ENCODE results near the gene PDCD1LG2. TPM values are rescaled to one million over a fixed set of nuclear protein-coding genes. Genes with fewer than 3 reads are reported as not detected.
"Not testable (repeated sequence)": the region's sequence is repeated elsewhere in the genome, so short reads cannot be mapped to it uniquely, and the experiment has no call there.

The PDCD1LG2 gene
- 0.13 TPM for polyA plus RNA-seq (ENCODE audit: insufficient read length)
- long read RNA-seq, donor 1: 0 reads
- long read RNA-seq, donor 2: 0 reads
- long read RNA-seq, donor 3: 0 reads
- long read RNA-seq, donor 4: 0 reads
- long read RNA-seq, donor 5: 0 reads
- long read RNA-seq, donor 6: 0 reads
- long read RNA-seq, donor 7: 0 reads
- long read RNA-seq, donor 8, partial matches to known transcripts: 0 of 1 reads
- long read RNA-seq, donor 8, other reads (novel, unspliced or antisense): 0 of 1 reads

DNA sequence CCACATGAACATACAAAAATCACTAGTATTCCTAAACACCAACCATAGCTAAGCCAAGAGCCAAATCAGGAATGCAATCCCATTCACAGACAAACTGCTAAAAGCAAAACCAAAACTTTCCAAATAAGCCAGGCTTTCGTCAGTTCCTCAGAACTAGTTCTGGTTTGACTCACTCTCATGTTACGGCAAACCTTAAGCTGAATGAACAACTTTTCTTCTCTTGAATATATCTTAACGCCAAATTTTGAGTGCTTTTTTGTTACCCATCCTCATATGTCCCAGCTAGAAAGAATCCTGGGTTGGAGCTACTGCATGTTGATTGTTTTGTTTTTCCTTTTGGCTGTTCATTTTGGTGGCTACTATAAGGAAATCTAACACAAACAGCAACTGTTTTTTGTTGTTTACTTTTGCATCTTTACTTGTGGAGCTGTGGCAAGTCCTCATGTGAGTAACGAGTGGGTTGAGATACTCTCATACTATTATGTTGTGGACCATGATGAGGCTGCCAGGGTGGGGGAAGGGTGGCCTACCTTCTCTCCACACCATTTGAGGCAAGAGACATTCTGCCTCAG is at the start of gene PDCD1LG2:
Gene PDCD1LG2 (plus strand): TSS at position 172 of the 572 bp plus-strand sequence. CDS start 12,016 bp downstream, outside the sequence.
- no peak for DNase-seq

DNA sequence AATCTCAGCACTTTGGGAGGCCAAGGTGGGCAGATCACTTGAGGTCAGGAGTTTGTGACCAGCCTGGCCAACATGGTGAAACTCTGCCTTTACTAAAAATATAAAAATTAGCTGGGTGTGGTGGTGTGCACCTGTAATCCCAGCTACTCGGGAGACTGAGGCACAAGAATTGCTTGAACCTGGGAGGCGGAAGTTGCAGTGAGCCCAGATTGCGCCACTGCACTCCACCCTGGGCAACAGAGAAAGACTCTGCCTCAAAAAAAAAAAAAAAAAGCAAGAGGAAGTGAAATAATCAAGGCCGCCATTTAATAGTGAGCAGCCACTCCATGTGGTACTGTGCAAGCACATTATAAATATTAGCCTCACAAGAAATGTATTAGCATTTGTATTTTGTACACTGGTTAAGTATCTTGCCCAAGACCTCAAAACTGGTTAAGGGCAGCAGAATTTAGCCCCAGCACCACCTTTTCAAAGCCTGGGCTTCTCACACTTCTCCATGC is 45.5 kb upstream of the PDCD1LG2 start:
- DNase-seq: not testable (repeated sequence)

DNA sequence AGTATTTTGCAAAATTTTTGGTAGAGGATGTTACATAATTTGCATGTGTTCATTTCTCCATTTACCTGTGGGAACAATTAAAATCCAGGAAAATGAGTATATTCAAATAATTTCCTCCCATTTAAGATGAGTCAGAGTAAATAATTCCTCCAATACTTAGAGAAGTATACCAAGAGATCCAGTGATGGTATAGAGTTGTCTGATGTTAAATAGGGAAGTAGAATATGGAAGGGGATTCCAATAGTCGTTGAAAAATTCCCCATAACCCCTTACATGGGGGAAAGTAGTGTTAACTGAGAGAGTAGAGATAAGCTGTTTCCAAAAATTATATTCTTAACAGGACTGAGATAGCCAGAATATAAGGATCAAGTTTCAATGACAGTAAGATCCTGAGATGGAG is 44.3 kb upstream of the PDCD1LG2 start:
- DNase-seq: no peak

DNA sequence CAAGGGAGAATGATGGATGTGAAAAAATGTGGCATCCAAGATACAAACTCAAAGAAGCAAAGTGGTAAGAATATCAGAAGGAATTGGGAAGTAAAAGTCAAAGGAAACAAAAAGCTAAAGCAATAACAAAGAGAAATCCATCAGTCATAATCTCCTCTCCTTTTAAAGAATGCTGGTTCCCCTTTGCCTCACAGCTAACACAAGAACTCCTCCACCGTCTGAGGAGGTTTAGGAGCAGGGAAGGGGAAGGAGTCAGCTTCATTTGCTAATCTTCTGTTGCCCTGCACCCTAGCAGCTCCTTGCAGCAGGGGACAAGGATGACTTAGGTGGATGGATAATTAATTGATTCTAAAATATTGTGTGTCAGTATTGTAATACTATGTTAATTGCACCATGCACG is 43.6 kb upstream of the PDCD1LG2 start:
- DNase-seq: no peak

DNA sequence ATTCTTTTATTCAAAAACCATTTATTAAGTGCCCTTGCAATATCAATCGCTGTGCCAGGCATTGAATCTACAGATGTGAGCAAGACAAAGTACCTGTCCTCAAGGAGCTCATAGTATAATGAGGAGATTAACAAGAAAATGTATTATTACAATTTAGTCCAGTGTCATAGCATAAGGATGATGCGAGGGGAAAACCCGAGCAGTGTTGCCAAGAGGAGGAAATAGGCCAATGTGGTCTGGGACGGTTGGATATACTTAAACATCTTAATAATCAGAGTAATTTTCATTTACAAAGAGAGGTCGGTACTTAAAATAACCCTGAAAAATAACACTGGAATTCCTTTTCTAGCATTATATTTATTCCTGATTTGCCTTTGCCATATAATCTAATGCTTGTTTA is 41.5 kb upstream of the PDCD1LG2 start:
- no peak for DNase-seq

DNA sequence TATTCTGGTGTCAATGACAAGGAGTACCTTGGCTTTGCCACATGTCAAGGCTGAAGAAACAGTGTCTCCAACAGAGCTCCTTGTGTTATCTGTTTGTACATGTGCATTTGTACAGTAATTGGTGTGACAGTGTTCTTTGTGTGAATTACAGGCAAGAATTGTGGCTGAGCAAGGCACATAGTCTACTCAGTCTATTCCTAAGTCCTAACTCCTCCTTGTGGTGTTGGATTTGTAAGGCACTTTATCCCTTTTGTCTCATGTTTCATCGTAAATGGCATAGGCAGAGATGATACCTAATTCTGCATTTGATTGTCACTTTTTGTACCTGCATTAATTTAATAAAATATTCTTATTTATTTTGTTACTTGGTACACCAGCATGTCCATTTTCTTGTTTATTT is 40.2 kb upstream of the PDCD1LG2 start:
- no peak for DNase-seq

DNA sequence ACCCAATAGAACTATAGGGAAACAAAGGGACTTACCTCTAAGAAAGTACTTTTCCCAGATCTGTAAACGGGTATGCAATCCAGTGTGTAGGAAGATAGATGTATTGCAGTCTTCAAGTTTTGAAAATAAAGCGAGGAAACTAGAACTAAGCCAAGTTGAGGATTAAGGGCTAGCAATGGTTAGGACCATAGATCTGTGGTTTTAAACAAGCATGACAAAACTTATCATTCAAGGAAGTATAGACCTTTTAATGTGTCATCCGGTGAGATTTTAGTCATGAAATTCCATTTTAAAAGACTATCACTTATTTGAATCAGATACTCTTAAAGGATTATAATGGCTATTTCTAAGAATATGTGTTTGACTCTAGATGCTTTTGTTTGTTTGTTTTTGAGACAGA is 39.5 kb upstream of the PDCD1LG2 start:
- no peak for DNase-seq

DNA sequence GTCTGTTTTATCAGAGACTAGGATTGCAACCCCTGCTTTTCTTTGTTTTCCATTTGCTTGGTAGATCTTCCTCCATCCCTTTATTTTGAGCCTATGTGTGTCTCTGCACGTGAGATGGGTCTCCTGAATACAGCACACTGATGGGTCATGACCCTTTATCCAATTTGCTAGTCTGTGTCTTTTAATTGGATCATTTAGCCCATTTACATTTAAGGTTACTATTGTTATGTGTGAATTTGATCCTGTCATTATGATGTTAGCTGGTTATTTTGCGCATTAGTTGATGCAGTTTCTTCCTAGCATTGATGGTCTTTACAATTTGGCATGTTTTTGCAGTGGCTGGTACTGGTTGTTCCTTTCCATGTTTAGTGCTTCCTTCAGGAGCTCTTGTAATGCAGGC is 34.7 kb upstream of the PDCD1LG2 start:
- DNase-seq: not testable (repeated sequence)

DNA sequence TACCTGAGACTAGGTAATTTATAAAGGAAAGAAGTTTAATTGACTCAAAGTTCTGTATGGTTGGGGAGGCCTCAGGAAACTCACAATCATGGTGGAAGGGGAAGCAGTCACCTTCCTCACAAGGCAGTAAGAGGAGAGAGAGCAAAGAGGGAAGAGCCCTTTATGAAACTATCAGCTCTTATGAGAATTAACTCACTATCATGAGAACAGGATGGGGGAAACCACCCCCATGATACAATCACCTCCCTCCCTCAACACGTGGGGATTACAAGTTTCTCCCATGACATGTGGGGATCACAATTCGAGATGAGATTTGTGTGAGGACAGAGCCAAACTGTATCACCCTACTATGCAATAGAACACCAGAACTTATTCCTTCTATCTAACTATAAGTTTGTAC is 32.1 kb upstream of the PDCD1LG2 start:
- no peak for DNase-seq

DNA sequence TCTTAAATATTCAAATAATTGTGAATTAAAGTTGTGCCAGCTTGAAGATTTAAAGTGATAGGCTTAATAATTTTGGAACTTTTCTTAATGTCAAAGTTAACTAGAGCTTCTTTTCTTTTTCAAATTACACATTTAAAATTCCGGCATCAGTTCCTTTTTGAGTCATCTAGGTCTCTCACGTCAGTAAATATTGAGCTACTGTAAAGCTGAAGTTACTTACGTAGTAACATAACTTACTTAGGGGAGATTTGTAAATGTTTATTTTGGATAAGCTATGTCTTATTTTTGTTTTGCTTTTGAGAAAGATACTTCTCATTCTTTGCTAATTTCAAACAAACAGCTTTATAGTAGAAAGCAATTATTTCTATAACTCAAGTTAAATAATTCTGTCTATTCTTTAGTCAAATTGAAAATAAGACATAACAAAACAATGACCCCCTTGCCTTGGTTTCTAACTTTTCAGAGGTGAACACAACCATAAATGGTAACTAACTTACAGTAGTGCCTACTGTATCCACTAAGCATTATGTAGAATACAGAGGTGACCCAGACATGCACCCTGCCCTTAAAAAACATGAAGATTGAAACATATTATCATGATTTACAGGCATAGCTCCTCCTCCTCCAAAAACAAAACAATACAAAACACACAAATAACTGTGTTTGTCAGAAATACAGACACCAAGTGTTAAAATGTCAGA is 30.2 kb upstream of the PDCD1LG2 start:
- no peak for DNase-seq

DNA sequence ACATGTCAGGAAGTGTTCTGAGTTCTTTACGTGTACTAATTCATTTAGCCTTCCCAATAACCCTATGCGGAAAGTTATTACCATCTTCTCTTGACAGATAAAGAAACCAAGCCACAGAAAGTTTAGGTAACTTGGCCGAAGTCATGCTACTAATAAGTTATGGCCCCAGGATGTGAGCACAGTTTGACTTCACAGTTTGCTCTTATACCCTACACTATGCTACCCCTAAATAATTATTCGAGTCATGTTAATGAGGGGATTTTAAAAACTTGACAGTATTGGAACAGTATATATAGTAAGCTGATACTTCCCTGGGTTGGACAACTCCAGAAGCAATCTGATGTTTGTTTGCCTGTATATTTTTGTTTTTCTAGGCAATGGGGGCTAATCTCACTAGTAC is 29.4 kb upstream of the PDCD1LG2 start:
- DNase-seq: no peak

DNA sequence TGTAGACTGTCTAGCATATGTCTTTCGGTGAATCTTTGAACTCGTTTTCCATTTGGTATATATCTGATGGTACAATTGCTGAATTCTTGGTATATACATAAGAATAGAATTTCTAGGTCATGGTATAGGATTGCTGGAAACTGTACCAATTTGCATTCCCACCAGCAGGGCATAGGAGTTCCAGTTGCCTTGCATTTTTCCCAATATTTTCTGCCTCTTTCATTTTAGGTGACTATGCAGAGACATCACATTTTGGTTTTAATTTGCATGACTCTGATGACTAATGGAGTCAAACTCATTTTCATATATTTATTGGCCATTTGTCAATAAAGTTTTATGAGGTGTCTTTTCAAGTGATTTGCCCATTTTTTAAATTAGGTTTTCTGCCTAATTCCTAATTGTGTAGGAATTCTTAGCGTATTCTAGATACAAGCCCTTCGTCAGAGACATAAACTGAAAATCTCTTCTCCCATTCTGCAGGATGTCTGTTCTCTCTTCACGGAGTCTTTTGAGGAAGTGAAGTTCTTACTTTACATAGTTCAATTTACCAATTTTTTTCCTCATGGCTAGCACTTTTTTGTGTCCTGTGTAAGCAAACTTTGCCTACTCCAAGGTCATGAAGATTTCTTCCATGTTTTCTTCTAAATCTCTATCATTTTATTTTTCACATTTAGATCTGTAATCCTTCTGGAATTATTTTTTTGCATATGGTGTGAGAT is 28.9 kb upstream of the PDCD1LG2 start:
- DNase-seq: no peak

DNA sequence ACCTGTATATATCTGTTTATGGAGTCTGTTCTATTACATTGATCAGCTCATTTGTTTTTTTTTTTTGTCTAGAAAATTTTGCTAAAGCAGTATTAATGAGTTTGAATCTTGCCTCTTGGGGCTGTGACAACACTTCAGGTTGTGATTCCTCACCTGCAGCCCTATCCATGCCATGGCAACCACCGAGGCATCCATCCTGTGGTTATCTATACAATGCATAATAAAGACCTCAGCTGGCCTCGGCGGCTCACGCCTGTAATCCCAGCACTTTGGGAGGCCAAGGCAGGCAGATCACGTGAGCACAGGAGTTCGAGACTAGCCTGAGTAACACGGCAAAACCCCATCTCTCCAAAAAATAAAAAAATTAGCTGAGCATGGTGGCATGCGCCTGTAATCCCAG is 28.1 kb upstream of the PDCD1LG2 start:
- no peak for DNase-seq

DNA sequence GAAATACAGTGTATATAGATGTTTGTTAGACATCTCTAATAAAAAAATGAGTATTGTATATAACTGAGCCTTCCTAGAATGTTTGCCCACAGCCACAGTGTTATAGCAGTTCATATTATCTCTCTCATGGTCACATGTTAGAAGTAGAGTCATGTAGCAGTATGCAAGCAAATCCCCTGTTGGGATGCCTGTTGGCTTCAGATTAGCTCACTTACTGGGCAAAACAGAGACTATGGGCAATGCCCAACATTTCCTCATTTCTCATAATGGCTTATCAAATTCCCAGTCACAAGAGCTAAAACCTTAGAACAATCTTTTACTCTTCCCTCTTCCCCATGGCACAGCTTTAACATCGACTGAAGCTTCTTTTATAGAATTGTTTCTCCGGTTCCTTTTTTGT is 27.0 kb upstream of the PDCD1LG2 start:
- DNase-seq: no peak

DNA sequence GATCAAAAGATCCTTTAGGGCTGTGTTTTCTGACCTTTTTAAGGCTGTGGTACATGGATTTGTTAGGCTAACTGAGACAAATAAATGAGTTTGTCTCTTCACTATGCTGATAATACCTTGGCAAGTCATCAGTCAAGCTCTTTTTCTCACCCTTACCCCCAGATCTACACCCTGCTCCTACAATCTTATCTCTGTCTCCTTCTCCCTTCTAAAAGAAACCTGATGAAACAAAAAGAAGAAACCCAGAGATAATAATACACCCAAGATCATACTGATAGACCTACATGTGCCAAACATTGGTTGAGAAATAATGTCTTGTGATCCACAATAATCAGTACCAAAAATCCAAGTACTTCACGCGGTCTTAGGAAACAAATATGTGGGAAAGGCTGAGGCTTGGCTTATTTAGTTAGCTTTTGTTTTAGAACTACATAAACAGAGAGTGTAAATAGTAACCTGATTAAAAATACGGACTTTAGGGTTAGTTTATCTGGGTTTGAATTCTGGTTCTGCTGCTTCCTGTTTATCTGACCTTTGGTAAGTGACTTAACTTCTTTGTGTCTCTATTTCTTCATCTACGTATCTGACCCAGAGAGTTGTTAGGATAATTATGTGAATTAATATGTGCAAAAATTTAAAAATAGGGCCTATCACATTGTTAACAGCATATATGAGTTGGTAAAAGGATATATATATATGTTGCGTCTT is 24.8 kb upstream of the PDCD1LG2 start:
- DNase-seq: no peak

DNA sequence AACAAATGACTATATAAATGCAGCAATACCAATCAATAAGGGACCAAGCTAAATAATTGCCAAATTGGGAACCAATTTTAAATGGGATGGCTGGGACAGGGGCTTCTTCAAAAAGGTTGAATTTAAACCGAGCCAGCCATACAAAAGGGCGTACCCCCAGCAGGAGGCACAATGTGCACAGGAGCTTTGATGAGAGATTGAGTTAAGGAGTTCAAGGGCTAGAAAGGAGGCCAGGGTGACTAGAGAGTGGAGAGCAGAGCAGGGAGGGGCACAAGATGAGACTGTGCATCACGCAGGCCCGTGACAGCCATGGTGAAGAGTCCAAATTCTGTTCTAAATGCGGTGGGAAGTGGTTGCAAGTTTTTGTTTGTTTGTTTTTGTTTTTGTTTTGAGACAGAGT is 23.3 kb upstream of the PDCD1LG2 start:
- DNase-seq: no peak

DNA sequence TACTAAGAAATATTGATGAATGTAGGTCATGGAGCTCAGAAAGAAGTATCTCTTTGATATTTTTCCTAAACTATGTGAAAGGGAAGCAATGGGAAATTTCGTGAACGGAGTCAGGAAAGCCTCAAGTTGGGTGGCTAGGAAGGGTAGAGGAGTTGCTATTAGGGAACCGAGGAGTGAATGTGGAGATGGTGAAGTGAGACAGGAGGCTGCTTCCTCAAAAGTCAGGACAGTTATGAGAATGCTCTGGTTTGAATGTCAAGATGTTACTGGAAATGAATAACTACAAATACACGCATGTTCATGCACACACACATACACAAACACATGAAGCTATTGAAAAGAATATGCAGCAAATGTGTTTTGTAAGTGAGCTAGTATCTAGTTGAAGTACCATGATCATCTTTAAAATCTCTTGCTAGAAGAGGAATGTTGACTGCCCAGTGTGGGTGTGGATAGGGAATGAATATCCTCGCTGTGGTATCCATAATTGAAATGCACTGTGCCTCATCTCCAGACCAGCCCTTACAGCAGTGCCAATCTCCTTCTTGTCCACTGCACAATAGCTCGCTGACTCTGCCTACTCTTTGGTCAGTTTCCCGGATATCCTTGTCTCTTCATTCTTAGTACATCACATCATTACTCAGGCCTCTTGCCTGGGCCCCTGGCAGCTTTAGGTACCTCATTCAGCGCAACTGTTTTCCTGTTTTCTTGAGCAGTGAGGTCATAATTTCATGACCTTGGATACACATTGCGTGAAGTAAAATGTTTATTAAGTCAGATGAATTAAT is 21.9 kb upstream of the PDCD1LG2 start:
- DNase-seq: no peak

DNA sequence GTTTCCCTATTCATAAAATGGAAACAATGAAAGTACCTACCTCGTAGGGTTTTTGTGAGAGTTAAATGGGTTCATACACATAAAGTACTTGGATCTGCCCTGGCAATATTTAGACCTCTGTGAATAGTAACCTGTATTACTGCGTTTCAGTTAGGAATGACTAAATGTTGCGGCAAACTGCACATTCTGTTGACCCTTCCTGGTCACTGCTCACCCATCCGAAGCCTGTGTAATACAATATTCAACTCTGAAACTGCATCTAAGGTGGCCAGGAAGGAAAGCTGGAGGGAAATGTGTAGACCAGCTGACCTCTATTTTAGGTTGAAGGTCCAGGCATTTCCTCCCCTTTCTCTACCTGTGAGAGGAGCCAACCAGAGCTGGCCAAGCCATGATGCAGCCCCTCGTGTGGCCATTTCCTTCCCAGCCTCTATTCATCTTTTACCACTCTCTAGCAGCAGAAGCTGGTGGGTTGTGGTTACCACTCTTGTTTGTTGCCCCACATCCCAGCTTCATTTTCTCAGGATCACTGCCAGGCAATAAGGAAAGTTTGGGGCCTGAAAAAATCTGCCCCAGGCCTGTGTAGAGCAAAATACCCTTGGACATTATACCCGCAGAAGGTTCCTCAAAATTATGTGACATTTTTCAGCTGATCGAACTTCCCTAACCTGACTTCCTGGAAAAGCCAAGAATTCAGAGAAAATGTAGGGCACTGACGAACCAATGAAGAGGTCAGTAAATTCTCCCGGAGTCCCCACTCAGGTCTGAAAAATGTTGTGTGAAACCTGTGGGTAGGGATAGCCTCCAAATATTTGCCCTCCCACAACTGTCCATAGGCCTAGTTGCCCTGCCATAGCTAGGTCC is 20.5 kb upstream of the PDCD1LG2 start:
- DNase-seq: peak; percentile 6

DNA sequence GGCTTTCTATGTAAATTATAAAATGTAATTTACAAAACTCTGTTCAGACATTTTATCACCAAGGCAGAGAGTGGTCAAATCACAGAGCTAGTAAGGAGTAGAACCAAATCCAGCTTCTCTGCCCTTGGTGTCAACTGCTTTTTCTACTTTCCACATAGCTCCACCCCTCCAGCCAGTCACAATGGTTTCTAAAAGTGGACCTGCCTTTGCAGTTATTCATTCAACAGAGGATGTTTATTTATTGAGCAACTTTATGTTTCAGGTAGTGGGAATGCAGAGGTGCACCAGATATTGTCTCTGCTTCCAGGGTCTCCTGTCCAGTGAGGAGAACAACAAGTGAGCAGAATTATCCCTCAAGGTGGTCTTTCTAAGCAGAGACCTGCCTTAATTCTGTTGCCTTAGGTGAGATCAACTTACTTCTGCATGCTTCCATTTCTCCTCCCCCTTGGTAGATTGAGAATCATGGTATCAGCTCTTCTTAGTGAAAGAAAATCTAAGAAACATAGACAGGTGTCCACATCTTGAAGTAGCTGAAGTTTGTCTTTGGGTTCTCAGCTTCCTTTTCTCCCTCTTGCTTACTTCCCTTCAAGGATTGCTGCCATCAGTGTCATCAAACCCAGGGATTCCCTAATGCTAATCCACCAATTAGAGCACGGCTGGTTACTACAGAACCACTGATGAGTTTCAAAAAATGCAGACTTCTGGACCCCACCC is 17.2 kb upstream of the PDCD1LG2 start:
- DNase-seq: no peak
